OCI-LY7 (cell line): ENCODE results near the gene FRAS1.

ENCODE experiments used
- CTCF ChIP-seq: fragments of 200-600 bp; sonication (generic); conservative IDR thresholded peaks from 2 replicates; pipeline ENCODE4 v1.5.1; 2014; ENCODE audit warnings: mild to moderate bottlenecking, antibody characterized with exemption, low read length, moderate library complexity, mixed read lengths
- EZH2phosphoT487 ChIP-seq: fragments of 200-600 bp; sonication (generic); IDR thresholded peaks from 2 replicates; pipeline ENCODE4 v1.6.1; 2018; ENCODE audit warnings: low read depth, borderline replicate concordance, mild to moderate bottlenecking, mixed run types, antibody characterized with exemption, low read length, moderate library complexity, mixed read lengths

- no peak for TF ChIP-seq CTCF
- TF ChIP-seq EZH2phosphoT487, result no peak
Observed at GRCh38 chr4:78372355-78372988, 315.3 kb downstream of the FRAS1 start.
